GM23338 (cell line): ENCODE measurements around the gene GSG1. TPM values are rescaled to one million over a fixed set of nuclear protein-coding genes. Genes with fewer than 3 reads are reported as not detected.

Source experiments
- ATAC-seq: fragments of 200-7000 bp; cut with Tn5 transposase; 3 replicates; pipeline ENCODE4 v1.9.1; 2020
- DNase-seq: peaks from one replicate; pipeline ENCODE4 v3.0.0-alpha.2; 2015; ENCODE audit warnings: low spot score
- H2AFZ ChIP-seq: fragments of 200-600 bp; sonication (generic); 2 replicates; pipeline ENCODE4 v1.8.0; 2016; ENCODE audit warnings: antibody characterized with exemption, mild to moderate bottlenecking, moderate library complexity
- H3F3A ChIP-seq: fragments of 200-600 bp; sonication (generic); replicated peaks from 2 replicates; pipeline ENCODE4 v1.8.0; 2017; ENCODE audit warnings: antibody characterized with exemption, mixed run types, low read depth
- H3K27ac ChIP-seq: fragments of 200-600 bp; sonication (generic); 2 replicates; pipeline ENCODE4 v1.6.1; 2016; ENCODE audit warnings: low read depth
- H3K27me3 ChIP-seq: fragments of 200-600 bp; sonication (generic); 2 replicates; pipeline ENCODE4 v1.8.0; 2016; ENCODE audit warnings: mild to moderate bottlenecking, mixed run types, moderate library complexity; ENCODE audit not compliant: insufficient read depth
- H3K36me3 ChIP-seq: fragments of 200-600 bp; sonication (generic); 2 replicates; pipeline ENCODE4 v1.8.0; 2016; ENCODE audit warnings: mild to moderate bottlenecking; ENCODE audit not compliant: insufficient read depth
- H3K4me1 ChIP-seq: fragments of 200-600 bp; sonication (generic); 2 replicates; pipeline ENCODE4 v1.8.0; 2016; ENCODE audit warnings: mild to moderate bottlenecking, moderate library complexity; ENCODE audit not compliant: insufficient read depth
- H3K4me2 ChIP-seq: fragments of 200-600 bp; sonication (generic); 2 replicates; pipeline ENCODE4 v1.7.1; 2017; ENCODE audit warnings: mixed run types
- H3K4me3 ChIP-seq: fragments of 200-600 bp; sonication (generic); 2 replicates; pipeline ENCODE4 v1.6.1; 2016; ENCODE audit warnings: mixed run types
- H3K79me2 ChIP-seq: fragments of 200-600 bp; sonication (generic); replicated peaks from 2 replicates; pipeline ENCODE4 v1.8.0; 2017; ENCODE audit warnings: mild to moderate bottlenecking; ENCODE audit not compliant: insufficient read depth
- H3K9me2 ChIP-seq: fragments of 200-600 bp; sonication (generic); 2 replicates; pipeline ENCODE4 v1.8.0; 2017; ENCODE audit not compliant: insufficient read depth
- H4K20me1 ChIP-seq: fragments of 200-600 bp; sonication (generic); replicated peaks from 2 replicates; pipeline ENCODE4 v1.8.0; 2017; ENCODE audit warnings: mild to moderate bottlenecking; ENCODE audit not compliant: insufficient read depth
- H3K27ac Mint-ChIP-seq: 2 replicates; pipeline ENCODE4 v1.8.0; 2020; ENCODE audit warnings: inconsistent platforms, mild to moderate bottlenecking, moderate library complexity, mixed read lengths
- H3K27me3 Mint-ChIP-seq: 3 replicates; pipeline ENCODE4 v1.8.0; 2022; ENCODE audit warnings: low read depth, mild to moderate bottlenecking, moderate library complexity, mixed read lengths, inconsistent platforms; ENCODE audit not compliant: insufficient read depth, poor library complexity
- H3K36me3 Mint-ChIP-seq: 3 replicates; pipeline ENCODE4 v1.8.0; 2021; ENCODE audit warnings: low read depth, mild to moderate bottlenecking, inconsistent platforms, moderate library complexity, mixed read lengths
- H3K4me1 Mint-ChIP-seq: 3 replicates; pipeline ENCODE4 v1.8.0; 2020; ENCODE audit warnings: mild to moderate bottlenecking, inconsistent platforms, mixed read lengths
- H3K4me3 Mint-ChIP-seq: 3 replicates; pipeline ENCODE4 v1.8.0; 2021; ENCODE audit warnings: moderate library complexity, mild to moderate bottlenecking, inconsistent platforms, mixed read lengths
- H3K9me3 Mint-ChIP-seq: 3 replicates; pipeline ENCODE4 v1.8.0; 2020; ENCODE audit warnings: moderate library complexity, mild to moderate bottlenecking, inconsistent platforms, mixed read lengths
- CREB1 ChIP-seq: fragments of 250-450 bp; sonication (Bioruptor Pico); IDR thresholded peaks from 2 replicates; pipeline ENCODE4 v1.5.0; 2020; ENCODE audit warnings: low read depth, mild to moderate bottlenecking, moderate library complexity
- CTCF ChIP-seq, 2 experiments: fragments of 200-600 bp in 1 of 2; sonication (generic) in 1 of 2; conservative IDR thresholded peaks; 2 replicates each; pipeline versions ENCODE4 v1.5.1 to v1.6.1; 2016 to 2017; ENCODE audit warnings: antibody characterized with exemption in 2 of 2, low read depth in 2 of 2, mild to moderate bottlenecking in 2 of 2, moderate library complexity in 1 of 2
- ETS1 ChIP-seq: IDR thresholded peaks from 2 replicates; pipeline ENCODE4 v1.6.1; 2016; ENCODE audit warnings: antibody characterized with exemption
- EZH2phosphoT487 ChIP-seq: fragments of 200-600 bp; sonication (generic); IDR thresholded peaks from one replicate; pipeline ENCODE4 v1.8.1; 2018; ENCODE audit warnings: antibody characterized with exemption; ENCODE audit not compliant: unreplicated experiment
- JUNB ChIP-seq: IDR thresholded peaks from one replicate; pipeline ENCODE4 v1.6.1; 2016; ENCODE audit warnings: antibody characterized with exemption; ENCODE audit not compliant: unreplicated experiment
- NANOG ChIP-seq: IDR thresholded peaks from 2 replicates; pipeline ENCODE4 v1.6.1; 2016; ENCODE audit warnings: antibody characterized with exemption, borderline replicate concordance
- POLR2AphosphoS5 ChIP-seq: IDR thresholded peaks from 2 replicates; pipeline ENCODE4 v1.6.1; 2016; ENCODE audit warnings: antibody characterized with exemption, low read depth
- REST ChIP-seq: IDR thresholded peaks from one replicate; pipeline ENCODE4 v1.6.1; 2018; ENCODE audit warnings: antibody characterized with exemption; ENCODE audit not compliant: unreplicated experiment
- STAT1 ChIP-seq: IDR thresholded peaks from one replicate; pipeline ENCODE4 v1.6.1; 2016; ENCODE audit warnings: antibody characterized with exemption; ENCODE audit not compliant: unreplicated experiment
- ZNF114 ChIP-seq: fragments of 250-450 bp; sonication (Bioruptor Pico); IDR thresholded peaks from 2 replicates; pipeline ENCODE4 v1.5.0; 2020; ENCODE audit warnings: mild to moderate bottlenecking, moderate library complexity
- ZNF331 ChIP-seq: fragments of 250-450 bp; sonication (Bioruptor Pico); IDR thresholded peaks from 2 replicates; pipeline ENCODE4 v1.5.0; 2020; ENCODE audit warnings: low read depth, mild to moderate bottlenecking, moderate library complexity
- ZNF462 ChIP-seq: fragments of 250-450 bp; sonication (Bioruptor Pico); IDR thresholded peaks from 2 replicates; pipeline ENCODE4 v1.5.0; 2020; ENCODE audit warnings: mild to moderate bottlenecking, moderate library complexity
- polyA plus RNA-seq: library from polyadenylated mRNA; unstranded; fragments of >200 nt; fragmentation: Nextera tagmentation; extraction: Ambion mirVana; gene quantifications from 2 replicates; pipeline ENCODE4 v1.2.1, GENCODE V29; 2016
- total RNA-seq: library from RNA; depleted of rRNA; stranded (reverse); fragments of >200 nt; shearing (Covaris generic); gene quantifications from 2 replicates; pipeline ENCODE4 v1.2.3, GENCODE V29; 2014

The GSG1 gene
- total and polyA plus RNA-seq, 2 experiments from 2014 or later: 0.17 to 0.63 TPM

GRCh38 chr12:13090054-13090453 lies 13.4 kb downstream of the GSG1 start (continued):
- no peak for TF ChIP-seq NANOG
- TF ChIP-seq CTCF (conservative IDR thresholded peaks at IDR 0.05; ENCODE audit: low read depth in 2 of 2): no peak
- TF ChIP-seq ETS1: no peak
- TF ChIP-seq POLR2AphosphoS5: no peak
- TF ChIP-seq STAT1: no peak

GRCh38 chr12:13088496-13088895 lies 15.0 kb downstream of the GSG1 start:
- ATAC-seq (peak; percentile 84), DNase-seq (peak; percentile 92)
- H3K27ac Mint-ChIP-seq: peak overlapping the region; percentile 95
- no peaks in the 10 kb centered on the region for H3K36me3 ChIP-seq
- no peak overlapping the region for H2AFZ ChIP-seq
- H3K27me3 Mint-ChIP-seq: peaks cover 12% of the 10 kb centered on the region
- no peaks in the 10 kb centered on the region for H3K9me3 Mint-ChIP-seq
- peak overlapping the region; percentile 85 for H3K27ac ChIP-seq
- H3K9me2 ChIP-seq: no peaks in the 10 kb centered on the region
- peak overlapping the region; percentile 26; the same call in 2 of the 3 replicates for H3K4me3 Mint-ChIP-seq
- H3K79me2 ChIP-seq: no peaks in the 10 kb centered on the region
- H3K4me1 Mint-ChIP-seq: peaks cover 60% of the 10 kb centered on the region
- peaks cover 28% of the 10 kb centered on the region for H3K36me3 Mint-ChIP-seq
- H3K4me2 ChIP-seq: peak overlapping the region; percentile 42
- no peaks in the 10 kb centered on the region for H3K27me3 ChIP-seq
- peaks cover 41% of the 10 kb centered on the region for H3K4me1 ChIP-seq
- peak overlapping the region; percentile 2; the same call in 1 of the 2 replicates for H3K4me3 ChIP-seq
- peaks cover 11% of the 10 kb centered on the region; the same call in 1 of the 2 replicates for H3F3A ChIP-seq
- no peaks in the 10 kb centered on the region for H4K20me1 ChIP-seq
- TF ChIP-seq REST (no peak), ZNF114 (CRISPR knock-in tag) (no peak), CREB1 (CRISPR knock-in tag) (no peak), ETS1 (0 out of 2 replicates have a peak, but pooled peaks have one; percentile 26), EZH2phosphoT487 (no peak), ZNF331 (CRISPR knock-in tag) (no peak), ZNF462 (CRISPR knock-in tag) (peak; percentile 84), JUNB (no peak)
